Raji (cell line): ENCODE results near the gene PLAAT3.

Source experiments
- POLR2A ChIP-seq: IDR thresholded peaks from 2 replicates; pipeline ENCODE4 v1.6.1; 2011; ENCODE audit warnings: low read depth, low read length, control low read depth; ENCODE audit not compliant: insufficient read depth

Gene PLAAT3

GRCh38 chr11:63534076-63534475 is 80.2 kb downstream of the PLAAT3 start:
- TF ChIP-seq POLR2A: no peak

GRCh38 chr11:63532799-63533475 is 81.3 kb downstream of the PLAAT3 start:
- no peak for TF ChIP-seq POLR2A

GRCh38 chr11:63532117-63532516 is 82.1 kb downstream of the PLAAT3 start:
- TF ChIP-seq POLR2A: no peak

- TF ChIP-seq POLR2A: no peak
These were observed 84.2 kb downstream of the PLAAT3 start for GRCh38 chr11:63530021-63530420.

- TF ChIP-seq POLR2A: no peak
These were observed 86.6 kb downstream of the PLAAT3 start for GRCh38 chr11:63527667-63528066.
